Right cardiac atrium (tissue), 5 donors: ENCODE data around the gene HAX1. TPM values are rescaled to one million over a fixed set of nuclear protein-coding genes. Genes with fewer than 3 reads are reported as not detected.
A peak's percentile ranks its signal among the peaks of the same experiment; 100 is the strongest.

Experiments used
- ATAC-seq, 2 donors: fragments of 200-7000 bp; cut with Tn5 transposase; one replicate each; pipeline versions ENCODE4 v1.8.0 to v1.9.1; 2020; ENCODE audit warnings: moderate library complexity in 2 of 2, mild to moderate bottlenecking in 1 of 2
- DNase-seq, 3 donors: peaks; one replicate each; pipeline ENCODE4 v3.0.0-alpha.2; 2020
- H3K27ac ChIP-seq: one replicate; pipeline ENCODE4 v1.5.1; 2013; ENCODE audit warnings: mild to moderate bottlenecking, low read length, control low read depth, moderate library complexity
- H3K27me3 ChIP-seq: one replicate; pipeline ENCODE4 v1.6.1; 2013; ENCODE audit not compliant: control insufficient read depth, insufficient read depth
- H3K4me1 ChIP-seq: one replicate; pipeline ENCODE4 v1.6.1; 2013; ENCODE audit warnings: low read length; ENCODE audit not compliant: control insufficient read depth, insufficient read depth
- H3K4me3 ChIP-seq: one replicate; pipeline ENCODE4 v1.5.1; 2013; ENCODE audit warnings: low read length, control low read depth
- H3K9me3 ChIP-seq: one replicate; pipeline ENCODE4 v1.6.1; 2013; ENCODE audit warnings: low read length; ENCODE audit not compliant: control insufficient read depth
- WGBS: extraction: QIAGEN DNeasy Blood & Tissue Kit; methylation state at CpG from one replicate; pipeline ENCODE4 v1.1.7; 2013; 5-methylcytosine and 5-hydroxymethylcytosine counted together
- intact Hi-C, 4 donors: fragments of 100-400 bp; cut with DNase I; formaldehyde crosslinking; loops; one replicate each; pipeline versions ENCODE4 v1.11.0 to v1.14.0; 2022 to 2023
- polyA plus RNA-seq: library from polyadenylated mRNA; stranded (reverse); fragments of 200-250 nt; gene quantifications from one replicate; pipeline ENCODE4 v1.2.3, GENCODE V29; 2013
- total RNA-seq, 4 donors: library from RNA; stranded (reverse); fragmentation: NEBNext Ultra II Directional; extraction: Animal tissue kit (Norgen Biotek cat#: 25700); gene quantifications; one replicate each; pipeline ENCODE4 v1.2.1, GENCODE V29; 2021
- donor health status: healthy with polysubstance abuse.
- donor health status: DM: no; HTN: yes; CAD: no.
- donor health status: DM: no; HTN: no; CAD: no.
- donor health status: DM: no; HTN: yes; CAD: no; lungs with severe emphysema.
- donor health status: DM: yes; HTN: yes; CAD: no.

Gene HAX1
- total and polyA plus RNA-seq, 5 donors, result 116 to 203 (median 146) TPM

- Histone ChIP-seq H3K4me1 (no peaks in the 10 kb centered on the region), H3K9me3 (no peaks in the 10 kb centered on the region), H3K4me3 (no peak overlapping the region), H3K27me3 (no peaks in the 10 kb centered on the region), H3K27ac (no peak overlapping the region)
- whole genome bisulfite sequencing, result 86% methylated on average over 3 of the region's 3 CpGs
- ATAC-seq (no peak), DNase-seq (no peak)
- intact Hi-C loops, result no loop called here
These were observed 32.1 kb upstream of the HAX1 start for GRCh38 chr1:154240294-154240833.

- 83% methylated on average over 3 of the region's 3 CpGs for whole genome bisulfite sequencing
- Histone ChIP-seq H3K4me1 (no peaks in the 10 kb centered on the region), H3K4me3 (no peak overlapping the region), H3K9me3 (no peaks in the 10 kb centered on the region), H3K27me3 (no peaks in the 10 kb centered on the region), H3K27ac (no peak overlapping the region)
- no peak for DNase-seq
- intact Hi-C loops, result no loop called here
- ATAC-seq, result no peak
These were observed 30.6 kb upstream of the HAX1 start for GRCh38 chr1:154241703-154242351.

- DNase-seq (no peak), ATAC-seq (no peak)
- no peak overlapping the region for H3K27ac ChIP-seq
- intact Hi-C loops, result no loop called here
- WGBS, result 94% methylated on average over 7 of the region's 7 CpGs
- H3K27me3 ChIP-seq, result no peaks in the 10 kb centered on the region
- H3K9me3 ChIP-seq, result no peaks in the 10 kb centered on the region
- H3K4me3 ChIP-seq, result no peak overlapping the region
- no peaks in the 10 kb centered on the region for H3K4me1 ChIP-seq
These were observed 18.8 kb upstream of the HAX1 start for GRCh38 chr1:154253671-154254070.

GRCh38 chr1:154256686-154257085 is 15.7 kb upstream of the HAX1 start:
- DNase-seq, result no peak
- H3K9me3 ChIP-seq, result no peaks in the 10 kb centered on the region
- intact Hi-C loops, result no loop called here

GRCh38 chr1:154258784-154259183 is 13.6 kb upstream of the HAX1 start:
- no peak for ATAC-seq
- intact Hi-C loops, result no loop called here
- 96% methylated on average over 2 of the region's 2 CpGs for WGBS

More at GRCh38 chr1:154256686-154257085, 15.7 kb upstream of the HAX1 start:
- no peak for ATAC-seq
- H3K4me1 ChIP-seq, result no peaks in the 10 kb centered on the region
- no peak overlapping the region for H3K4me3 ChIP-seq
- H3K27ac ChIP-seq, result no peak overlapping the region
- H3K27me3 ChIP-seq, result no peaks in the 10 kb centered on the region

GRCh38 chr1:154260127-154260526 is 12.3 kb upstream of the HAX1 start:
- 74% methylated on average over 1 of the region's 1 CpG for WGBS
- Histone ChIP-seq H3K4me3 (no peak overlapping the region), H3K9me3 (no peaks in the 10 kb centered on the region), H3K27ac (no peak overlapping the region), H3K4me1 (no peaks in the 10 kb centered on the region), H3K27me3 (no peaks in the 10 kb centered on the region)
- no peak for DNase-seq
- intact Hi-C loops, result loop anchor here in 1 of 4 donors (10.0 kb wide), 1 partner anchor 65 kb away; the partner anchor contains the start of gene TPM3
- no peak for ATAC-seq

More at GRCh38 chr1:154258784-154259183, 13.6 kb upstream of the HAX1 start:
- no peaks in the 10 kb centered on the region for H3K9me3 ChIP-seq
- H3K27ac ChIP-seq, result no peak overlapping the region
- no peaks in the 10 kb centered on the region for H3K27me3 ChIP-seq
- no peak for DNase-seq
- no peak overlapping the region for H3K4me3 ChIP-seq
- no peaks in the 10 kb centered on the region for H3K4me1 ChIP-seq

- no peak overlapping the region for H3K4me3 ChIP-seq
- intact Hi-C loops, result loop anchor here in 1 of 4 donors (10.0 kb wide), 1 partner anchor 69 kb away; the partner anchor contains the start of gene TPM3
- H3K9me3 ChIP-seq, result no peaks in the 10 kb centered on the region
- no peaks in the 10 kb centered on the region for H3K4me1 ChIP-seq
- no peak overlapping the region for H3K27ac ChIP-seq
- DNase-seq, result no peak
- WGBS, result 66% methylated on average over 6 of the region's 6 CpGs
- H3K27me3 ChIP-seq, result no peaks in the 10 kb centered on the region
- ATAC-seq, result peak in 1 of 2 donors; percentile 26
These were observed 8.7 kb upstream of the HAX1 start for GRCh38 chr1:154263465-154264332.

- no peaks in the 10 kb centered on the region for H3K4me1 ChIP-seq
- H3K9me3 ChIP-seq, result no peaks in the 10 kb centered on the region
- DNase-seq, result no peak
- H3K27ac ChIP-seq, result no peak overlapping the region
- WGBS, result 53% methylated on average over 1 of the region's 1 CpG
- no peaks in the 10 kb centered on the region for H3K27me3 ChIP-seq
- H3K4me3 ChIP-seq, result no peak overlapping the region
- intact Hi-C loops, result loop anchor here in 1 of 4 donors (10.0 kb wide), 1 partner anchor 70 kb away; the partner anchor contains the start of gene TPM3
- ATAC-seq, result no peak
These were observed 8.0 kb upstream of the HAX1 start for GRCh38 chr1:154264454-154264853.

- Histone ChIP-seq H3K27me3 (no peaks in the 10 kb centered on the region), H3K4me1 (no peaks in the 10 kb centered on the region), H3K27ac (no peak overlapping the region), H3K4me3 (no peak overlapping the region), H3K9me3 (no peaks in the 10 kb centered on the region)
- DNase-seq, result no peak
- no peak for ATAC-seq
- intact Hi-C loops, result loop anchor here in 1 of 4 donors (10.0 kb wide), 1 partner anchor 71 kb away; the partner anchor contains the start of gene TPM3
- 81% methylated on average over 4 of the region's 4 CpGs for WGBS
These were observed 6.8 kb upstream of the HAX1 start for GRCh38 chr1:154265586-154265985.

GRCh38 chr1:154270833-154271232 is 1.6 kb upstream of the HAX1 start:
- no peak overlapping the region for H3K27ac ChIP-seq
- H3K27me3 ChIP-seq, result no peaks in the 10 kb centered on the region
- 90% methylated on average over 5 of the region's 5 CpGs for whole genome bisulfite sequencing
- no peaks in the 10 kb centered on the region for H3K4me1 ChIP-seq
- no peaks in the 10 kb centered on the region for H3K9me3 ChIP-seq
- DNase-seq (no peak), ATAC-seq (no peak)
- no peak overlapping the region for H3K4me3 ChIP-seq
- intact Hi-C loops, result loop anchor here in 1 of 4 donors (10.0 kb wide), 1 partner anchor 86 kb away; no protein-coding TSS in a partner anchor
